Measurements from ENCODE around the gene CCNA2. TPM values are rescaled to one million over a fixed set of nuclear protein-coding genes. Genes with fewer than 3 reads are reported as not detected.

Gene CCNA2
- total RNA-seq, 4 donors from 2014 or later = 1.2 to 5.2 (median 3.4) TPM

DNA sequence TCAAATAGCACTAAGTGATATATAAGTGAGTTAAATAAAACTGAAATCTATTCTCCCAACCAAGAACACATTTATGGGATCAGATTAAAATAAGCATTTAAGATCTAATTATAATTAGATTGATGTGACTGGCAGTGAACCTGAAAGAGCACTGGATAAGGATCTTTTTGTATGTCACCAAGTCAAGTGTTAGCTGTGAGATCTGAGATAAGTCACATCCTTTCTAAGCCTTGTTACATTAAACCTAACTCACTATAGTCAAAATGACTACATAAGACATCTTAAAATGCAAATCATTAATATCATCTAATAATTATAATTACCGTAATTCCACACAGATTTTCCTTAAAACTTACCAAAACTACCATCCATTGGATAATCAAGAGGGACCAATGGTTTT is 1.6 kb downstream of the CCNA2 start:
- H3K27me3 ChIP-seq = no peaks in the 10 kb centered on the region
- H3K9me3 ChIP-seq = no peaks in the 10 kb centered on the region
- H3K4me1 ChIP-seq = peaks cover 0 to 21% (median 7%) of the 10 kb centered on the region in 4 donors
- no peak overlapping the region for H3K4me3 ChIP-seq
- H3K36me3 ChIP-seq = peaks cover 0 to 43% (median 0%) of the 10 kb centered on the region in 3 donors
- H3K27ac ChIP-seq = no peak overlapping the region
- TF ChIP-seq CTCF (IDR thresholded peaks at IDR 0.05) (no peak), EP300 (IDR thresholded peaks at IDR 0.05) (no peak), POLR2A (IDR thresholded peaks at IDR 0.05) (no peak)
- WGBS, 2 donors = 86 to 90% methylated on average over 1 of the region's 1 CpG
- no peak for DNase-seq (ENCODE audit: low spot score in 2 of 2)

DNA sequence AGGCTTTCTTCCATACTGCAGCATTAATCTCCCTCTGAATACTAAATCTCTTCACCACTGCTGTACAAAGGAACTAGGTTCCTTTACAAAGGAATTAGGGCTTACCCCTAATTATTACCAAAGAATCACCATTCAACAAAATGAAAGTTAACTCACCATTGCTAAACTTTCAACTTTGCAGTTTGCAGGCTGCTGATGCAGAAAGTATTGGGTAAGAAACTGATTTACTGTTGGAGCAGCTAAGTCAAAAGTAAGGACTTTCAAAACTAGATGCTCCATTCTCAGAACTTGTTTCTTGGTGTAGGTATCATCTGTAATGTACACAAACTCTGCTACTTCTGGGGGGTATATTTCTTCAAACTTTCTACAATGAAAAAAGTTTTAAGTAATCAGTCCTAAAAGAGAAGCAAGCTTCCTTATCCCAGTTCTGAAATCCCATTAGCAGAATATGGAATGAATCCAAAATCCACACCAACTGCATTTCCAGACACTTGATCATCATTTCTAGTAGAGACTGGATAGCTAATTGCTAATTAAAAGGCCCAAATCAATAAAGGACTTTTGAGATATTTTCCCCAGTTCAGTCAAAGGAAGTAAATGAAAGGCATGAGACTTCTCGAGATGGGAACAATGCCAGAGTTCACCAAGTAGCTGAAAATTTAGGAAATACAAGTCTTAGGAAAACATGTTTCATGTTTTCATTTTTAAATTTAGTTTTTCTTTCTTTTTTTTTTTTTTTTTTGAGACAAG is 4.3 kb downstream of the CCNA2 start:
- Histone ChIP-seq H3K36me3 (peaks cover 0 to 60% (median 0%) of the 10 kb centered on the region in 3 donors), H3K4me1 (peaks cover 0 to 14% (median 5%) of the 10 kb centered on the region in 4 donors), H3K4me3 (no peak overlapping the region), H3K9me3 (no peaks in the 10 kb centered on the region), H3K27me3 (no peaks in the 10 kb centered on the region), H3K27ac (no peak overlapping the region)
- no peak for TF ChIP-seq EP300 (IDR thresholded peaks at IDR 0.05)
- no peak for TF ChIP-seq CTCF (IDR thresholded peaks at IDR 0.05)
- TF ChIP-seq POLR2A (IDR thresholded peaks at IDR 0.05) = no peak
- no peak for DNase-seq (ENCODE audit: low spot score in 2 of 2)
- WGBS, 2 donors = 55 to 61% methylated on average over 1 of the region's 1 CpG

GRCh38 chr4:121818215-121818614 is 5.5 kb downstream of the CCNA2 start:
- no peak for TF ChIP-seq EP300 (IDR thresholded peaks at IDR 0.05)
- Histone ChIP-seq H3K9me3 (no peaks in the 10 kb centered on the region), H3K4me3 (no peak overlapping the region), H3K27me3 (no peaks in the 10 kb centered on the region), H3K4me1 (peaks cover 0 to 7% (median 4%) of the 10 kb centered on the region in 4 donors), H3K27ac (no peak overlapping the region), H3K36me3 (peaks cover 0 to 72% (median 6%) of the 10 kb centered on the region in 3 donors)
- WGBS, 2 donors = 45 to 49% methylated on average over 1 of the region's 1 CpG
- no peak for DNase-seq (ENCODE audit: low spot score in 2 of 2)

GRCh38 chr4:121817701-121818100 is 6.0 kb downstream of the CCNA2 start:
- no peak for TF ChIP-seq EP300 (IDR thresholded peaks at IDR 0.05)
- TF ChIP-seq CTCF (IDR thresholded peaks at IDR 0.05) = no peak
- no peak for TF ChIP-seq POLR2A (IDR thresholded peaks at IDR 0.05)
- H3K27ac ChIP-seq = no peak overlapping the region
- DNase-seq (ENCODE audit: low spot score in 2 of 2) = no peak
- H3K27me3 ChIP-seq = no peaks in the 10 kb centered on the region
- 62 to 84% methylated on average over 1 of the region's 1 CpG for WGBS, 2 donors
- H3K36me3 ChIP-seq = peaks cover 0 to 77% (median 6%) of the 10 kb centered on the region in 3 donors
- peaks cover 0 to 2% (median under 1%) of the 10 kb centered on the region in 4 donors for H3K4me1 ChIP-seq
- no peak overlapping the region for H3K4me3 ChIP-seq
- no peaks in the 10 kb centered on the region for H3K9me3 ChIP-seq

GRCh38 chr4:121817006-121817405 is 6.7 kb downstream of the CCNA2 start:
- TF ChIP-seq EP300 (IDR thresholded peaks at IDR 0.05) (no peak), CTCF (IDR thresholded peaks at IDR 0.05) (no peak), POLR2A (IDR thresholded peaks at IDR 0.05) (no peak)
- no peak overlapping the region for H3K27ac ChIP-seq
- H3K4me1 ChIP-seq = no peaks in the 10 kb centered on the region
- H3K36me3 ChIP-seq = peaks cover 0 to 84% (median 6%) of the 10 kb centered on the region in 3 donors
- 86 to 87% methylated on average over 3 of the region's 3 CpGs for WGBS, 2 donors
- no peak for DNase-seq (ENCODE audit: low spot score in 2 of 2)
- no peak overlapping the region for H3K4me3 ChIP-seq
- H3K9me3 ChIP-seq = no peaks in the 10 kb centered on the region
- H3K27me3 ChIP-seq = no peaks in the 10 kb centered on the region
